Choroid plexus epithelial cell (primary cell): ENCODE measurements around the gene DLK2.
"Not testable (repeated sequence)": the region's sequence is repeated elsewhere in the genome, so short reads cannot be mapped to it uniquely, and the experiment has no call there.

ENCODE experiments used
- DNase-seq: peaks from one replicate; pipeline ENCODE4 v3.0.0-alpha.2; 2010; ENCODE audit warnings: low read depth
- H3K4me3 ChIP-seq: 2 replicates; pipeline ENCODE4 v1.5.1; 2011; ENCODE audit warnings: low read depth, mild to moderate bottlenecking, control low read depth, low read length, moderate library complexity
- TF ChIP-seq, protein P1 (sequence below): conservative IDR thresholded peaks from 2 replicates; pipeline ENCODE4 v1.5.1; 2011; ENCODE audit warnings: low read depth, mild to moderate bottlenecking, control low read depth, inconsistent platforms, low read length, moderate library complexity

DLK2 gene

DNA sequence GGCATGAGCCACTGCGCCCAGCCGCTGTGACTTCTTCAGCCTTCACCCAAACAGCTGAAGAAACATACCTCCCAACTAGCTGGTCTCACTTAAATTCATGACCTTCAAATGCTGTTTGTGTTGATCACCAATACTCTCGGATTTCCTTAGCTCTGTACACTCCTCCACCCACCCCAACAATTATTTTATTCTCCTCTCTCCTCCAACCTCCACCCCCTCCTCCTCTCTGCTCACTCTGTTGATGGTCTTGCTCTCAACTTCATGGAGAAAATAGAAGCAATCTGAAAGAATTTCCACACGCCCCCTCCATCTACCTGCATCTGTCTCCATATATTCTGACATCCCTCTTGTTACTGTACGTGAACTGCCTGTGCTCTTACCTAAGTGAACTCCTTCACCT is 6.6 kb upstream of the DLK2 start:
- TF ChIP-seq, protein P1, sequence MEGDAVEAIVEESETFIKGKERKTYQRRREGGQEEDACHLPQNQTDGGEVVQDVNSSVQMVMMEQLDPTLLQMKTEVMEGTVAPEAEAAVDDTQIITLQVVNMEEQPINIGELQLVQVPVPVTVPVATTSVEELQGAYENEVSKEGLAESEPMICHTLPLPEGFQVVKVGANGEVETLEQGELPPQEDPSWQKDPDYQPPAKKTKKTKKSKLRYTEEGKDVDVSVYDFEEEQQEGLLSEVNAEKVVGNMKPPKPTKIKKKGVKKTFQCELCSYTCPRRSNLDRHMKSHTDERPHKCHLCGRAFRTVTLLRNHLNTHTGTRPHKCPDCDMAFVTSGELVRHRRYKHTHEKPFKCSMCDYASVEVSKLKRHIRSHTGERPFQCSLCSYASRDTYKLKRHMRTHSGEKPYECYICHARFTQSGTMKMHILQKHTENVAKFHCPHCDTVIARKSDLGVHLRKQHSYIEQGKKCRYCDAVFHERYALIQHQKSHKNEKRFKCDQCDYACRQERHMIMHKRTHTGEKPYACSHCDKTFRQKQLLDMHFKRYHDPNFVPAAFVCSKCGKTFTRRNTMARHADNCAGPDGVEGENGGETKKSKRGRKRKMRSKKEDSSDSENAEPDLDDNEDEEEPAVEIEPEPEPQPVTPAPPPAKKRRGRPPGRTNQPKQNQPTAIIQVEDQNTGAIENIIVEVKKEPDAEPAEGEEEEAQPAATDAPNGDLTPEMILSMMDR = no peak
- H3K4me3 ChIP-seq = no peak overlapping the region
- DNase-seq = no peak

DNA sequence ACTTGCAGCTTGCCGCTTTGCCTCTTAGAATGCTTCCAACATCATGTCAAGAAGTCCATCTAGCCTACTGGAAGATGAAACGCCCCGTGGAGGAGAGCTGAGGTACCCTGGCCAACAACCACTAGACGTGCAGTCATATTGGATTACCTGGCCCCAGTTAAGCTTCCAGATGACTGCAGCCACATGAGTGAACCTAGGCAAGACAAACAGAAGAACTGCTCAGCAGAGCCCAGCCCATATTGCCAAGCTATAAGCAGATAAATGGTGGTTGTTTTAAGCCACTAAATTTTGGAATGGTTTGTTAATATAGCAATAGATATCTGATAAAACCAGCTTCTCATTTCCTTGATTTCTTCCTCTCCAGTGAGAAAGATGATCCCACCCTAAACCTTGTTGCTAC is 4.7 kb upstream of the DLK2 start:
- no peak for DNase-seq
- H3K4me3 ChIP-seq = no peak overlapping the region
- TF ChIP-seq, protein P1 = no peak

DNA sequence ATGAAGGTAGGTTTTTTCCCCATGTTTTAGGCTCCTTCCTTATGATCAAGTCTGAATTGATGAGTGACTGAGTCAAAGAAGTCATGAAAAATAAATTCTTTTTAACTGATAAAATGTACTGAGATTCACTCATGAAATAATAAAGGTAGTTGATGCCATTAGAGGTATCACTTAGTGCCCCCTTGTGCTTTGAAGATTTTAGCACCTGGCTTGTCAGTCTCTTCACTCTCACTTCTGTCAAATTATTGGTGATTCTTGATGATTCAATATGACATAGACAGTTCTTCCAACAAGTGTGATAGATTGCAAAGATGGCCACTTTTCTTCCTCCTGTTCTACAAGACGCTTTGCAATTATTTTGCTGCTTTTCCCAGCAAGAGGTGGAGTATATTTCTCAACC is 4.2 kb upstream of the DLK2 start:
- TF ChIP-seq, protein P1 = no peak
- DNase-seq = no peak
- no peak overlapping the region for H3K4me3 ChIP-seq

DNA sequence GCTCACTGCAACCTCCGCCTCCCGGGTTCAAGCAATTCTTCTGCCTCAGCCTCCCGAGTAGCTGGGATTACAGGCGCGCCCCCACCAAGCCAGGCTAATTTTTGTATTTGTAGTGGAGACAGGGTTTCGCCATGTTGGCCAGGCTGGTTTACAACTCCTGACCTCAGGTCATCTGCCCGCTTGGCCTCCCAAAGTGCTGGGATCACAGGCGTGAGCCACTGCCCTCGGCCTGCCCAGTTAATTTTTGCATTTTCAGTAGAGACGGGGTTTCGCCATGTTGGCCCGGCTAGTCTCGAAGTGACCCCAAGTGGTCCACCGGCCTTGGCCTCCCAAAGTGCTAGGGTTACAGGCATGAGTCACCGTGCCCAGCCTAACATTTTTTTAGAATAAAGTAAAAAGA is 2.8 kb upstream of the DLK2 start:
- not testable (repeated sequence) for H3K4me3 ChIP-seq, DNase-seq

DNA sequence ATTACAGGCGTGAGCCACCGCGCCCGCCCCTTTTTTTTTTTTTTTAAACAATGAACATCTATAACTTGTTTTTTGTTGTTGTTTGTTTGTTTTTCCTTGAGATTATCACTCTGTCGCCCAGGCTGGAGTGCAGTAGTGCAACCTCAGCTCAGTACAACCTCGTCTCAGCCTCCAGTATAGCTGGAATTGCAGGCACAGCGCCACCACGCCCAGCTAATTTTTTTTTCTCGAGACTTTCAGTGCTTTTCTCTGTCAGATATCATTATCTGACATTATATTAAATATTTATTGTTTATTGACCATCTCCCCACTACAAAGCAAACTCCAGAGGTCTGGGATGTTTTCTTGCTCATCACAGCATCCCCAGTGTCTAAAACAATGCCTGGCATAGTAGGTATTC is 2.3 kb upstream of the DLK2 start:
- DNase-seq = no peak
- H3K4me3 ChIP-seq = no peak overlapping the region

DNA sequence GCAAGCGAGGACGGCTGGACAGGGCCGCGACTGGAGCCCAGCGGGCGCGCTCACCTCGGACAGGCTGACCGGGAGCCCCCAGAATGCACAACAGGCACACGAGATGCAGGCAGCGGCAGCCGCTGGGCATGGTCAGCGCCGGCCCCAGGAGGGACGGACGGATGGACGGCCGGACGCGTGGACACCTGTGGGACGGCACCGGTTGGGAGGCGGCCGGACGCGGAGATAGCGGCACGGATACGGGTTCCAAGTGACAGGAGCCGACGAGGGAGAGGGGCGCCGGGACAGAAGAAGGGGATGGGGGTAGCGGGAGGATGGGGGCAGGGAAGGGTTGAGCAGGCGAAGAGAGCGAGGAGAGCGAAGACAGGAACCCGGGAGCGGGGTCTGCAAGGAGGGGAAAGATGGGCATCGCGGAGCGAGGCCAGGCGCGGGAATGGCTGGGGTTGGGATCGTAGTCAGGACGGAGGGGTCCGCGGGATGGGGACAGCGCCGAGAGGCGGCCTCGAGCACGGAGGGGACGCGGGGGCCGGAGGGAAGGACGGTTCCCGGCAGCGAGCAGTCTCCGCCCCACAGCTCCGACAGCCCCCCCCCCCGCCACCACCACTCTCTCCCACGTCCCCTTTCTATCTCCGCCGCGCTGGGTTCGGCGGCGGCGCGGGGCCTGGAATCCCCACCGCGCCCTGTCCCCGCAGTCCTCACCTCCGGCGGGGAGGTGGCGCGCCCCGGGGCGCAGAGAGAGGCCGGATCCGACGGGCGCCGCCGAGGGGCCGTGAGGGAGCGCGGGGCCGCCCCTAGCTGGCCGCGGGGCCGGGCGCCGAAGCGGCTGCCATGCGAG is 435 bp downstream of the DLK2 start:
- peak overlapping the region; percentile 54 for H3K4me3 ChIP-seq
- DNase-seq = peak; percentile 87
- TF ChIP-seq, protein P1 = no peak

More for the DNA sequence above, 2.3 kb upstream of the DLK2 start:
- TF ChIP-seq, protein P1 = peak; percentile 20

DNA sequence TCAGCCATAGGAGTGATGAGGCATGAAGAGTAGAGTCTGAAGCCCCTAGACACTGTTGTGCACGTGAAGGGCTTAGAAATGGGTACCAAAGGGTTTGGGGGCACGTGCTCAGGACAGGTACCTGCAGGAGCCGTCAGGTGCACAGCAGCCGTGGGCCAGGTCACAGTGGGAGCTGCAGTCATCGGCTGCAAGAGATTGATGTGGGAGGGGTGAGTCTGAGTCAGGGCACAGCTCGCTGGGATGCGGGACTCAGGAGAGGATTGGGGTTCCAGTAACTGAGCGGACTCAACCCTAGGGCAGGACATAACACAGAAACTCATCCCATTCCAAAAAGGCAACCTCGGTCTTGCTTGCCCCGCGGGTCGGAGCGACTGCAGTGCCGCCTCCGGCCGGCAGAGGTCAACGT is 1.1 kb downstream of the DLK2 start:
- DNase-seq = no peak
- TF ChIP-seq, protein P1 = peak; percentile 86
- H3K4me3 ChIP-seq = peak overlapping the region; percentile 54
